GM18519 (cell line): ENCODE results near the gene TSHZ1.

Experiments used
- ATAC-seq: cut with Tn5 transposase; IDR thresholded peaks from one replicate; pipeline ENCODE4 v1.9.1; 2021; ENCODE audit warnings: mild to moderate bottlenecking, moderate library complexity; ENCODE audit not compliant: unreplicated experiment, low FRiP score

TSHZ1 gene

GRCh38 chr18:75264926-75265597, 54.5 kb downstream of the TSHZ1 start:
- ATAC-seq, result no peak

DNA sequence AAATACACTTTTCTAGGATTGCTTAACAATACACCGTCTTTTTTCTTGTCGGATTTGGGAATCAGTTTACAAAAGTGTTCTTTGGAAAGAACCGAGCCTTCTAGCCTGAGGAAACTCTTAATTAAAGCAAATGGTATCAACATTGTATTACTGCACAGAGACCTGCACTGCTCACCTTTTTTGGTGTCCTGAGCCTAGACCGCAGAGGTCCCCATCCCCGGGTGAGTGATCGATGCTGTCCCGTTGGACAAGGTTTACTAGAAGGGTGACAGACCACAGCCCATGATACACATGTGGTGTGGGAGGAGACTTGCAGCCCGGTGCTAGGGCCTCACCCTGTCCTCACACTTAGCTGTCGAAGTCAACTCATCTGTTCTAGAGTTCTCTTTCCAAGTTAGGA, 55.3 kb downstream of the TSHZ1 start:
- no peak for ATAC-seq

- ATAC-seq, result peak; percentile 94
Observed at GRCh38 chr18:75267643-75268363, 57.2 kb downstream of the TSHZ1 start.

DNA sequence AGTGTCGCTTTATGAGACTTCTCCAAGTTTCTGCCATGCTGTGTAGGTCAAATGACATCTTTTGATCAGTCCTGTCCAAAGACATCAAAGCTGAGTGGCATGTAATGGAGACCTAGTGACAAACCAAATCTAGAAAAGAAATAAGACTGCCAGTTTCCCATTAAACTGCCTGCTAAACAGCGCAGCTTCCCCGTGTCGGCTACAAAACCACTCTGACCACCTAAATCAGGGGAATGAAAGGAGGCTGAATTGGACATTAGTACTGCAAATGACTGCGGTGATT, 57.7 kb downstream of the TSHZ1 start:
- ATAC-seq, result no peak

DNA sequence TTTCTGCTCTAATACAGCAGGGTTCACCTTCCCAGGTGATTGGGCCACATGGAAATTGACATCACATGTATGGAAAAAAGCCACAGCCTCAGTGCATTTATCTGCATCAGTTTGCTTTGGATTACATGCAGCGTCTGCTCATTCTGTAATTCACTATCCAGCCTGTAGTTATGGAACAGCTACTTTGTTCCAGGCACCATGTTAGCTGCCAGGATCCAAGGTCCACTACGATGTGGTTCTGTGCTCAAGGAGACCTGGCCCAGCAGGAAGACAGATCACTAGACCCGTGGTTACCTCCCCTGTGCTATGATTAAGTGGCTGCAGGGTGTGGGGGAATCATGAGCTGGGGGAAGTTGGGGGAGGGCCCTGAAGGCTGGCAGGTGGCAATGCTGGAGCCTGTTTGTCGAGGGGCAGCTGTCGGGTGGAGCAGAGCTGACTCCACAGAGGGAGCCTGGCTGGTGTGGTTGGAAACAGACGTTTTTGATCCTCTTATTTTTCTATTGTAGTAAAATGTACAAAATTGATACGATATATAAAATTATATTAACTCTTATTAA, 58.6 kb downstream of the TSHZ1 start:
- no peak for ATAC-seq

- ATAC-seq, result no peak
Observed at GRCh38 chr18:75269696-75270095, 59.1 kb downstream of the TSHZ1 start.

DNA sequence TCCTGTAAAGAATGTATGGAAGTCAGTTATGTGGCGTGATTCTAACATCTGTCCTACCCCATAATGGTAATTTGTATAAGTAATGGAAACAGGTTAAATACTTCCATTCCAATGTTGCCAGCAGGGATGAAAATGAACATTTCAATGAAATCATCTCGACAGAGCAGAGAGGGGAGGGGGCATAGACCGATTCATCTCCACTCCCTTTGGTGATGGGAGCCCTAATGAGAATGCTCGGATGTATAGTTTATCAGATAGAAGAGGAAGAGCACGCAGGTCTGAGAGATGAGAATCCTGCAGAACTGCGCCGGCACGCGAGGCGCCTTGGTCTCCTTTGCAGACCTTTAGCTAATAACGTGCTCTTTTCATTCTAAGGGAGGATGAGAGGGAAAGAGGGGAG, 61.4 kb downstream of the TSHZ1 start:
- ATAC-seq, result no peak

GRCh38 chr18:75273817-75274216, 63.2 kb downstream of the TSHZ1 start:
- no peak for ATAC-seq

GRCh38 chr18:75275226-75275625, 64.6 kb downstream of the TSHZ1 start:
- no peak for ATAC-seq

- no peak for ATAC-seq
Observed at GRCh38 chr18:75276818-75277609, 66.4 kb downstream of the TSHZ1 start.

GRCh38 chr18:75277610-75277928, 67.0 kb downstream of the TSHZ1 start:
- no peak for ATAC-seq

DNA sequence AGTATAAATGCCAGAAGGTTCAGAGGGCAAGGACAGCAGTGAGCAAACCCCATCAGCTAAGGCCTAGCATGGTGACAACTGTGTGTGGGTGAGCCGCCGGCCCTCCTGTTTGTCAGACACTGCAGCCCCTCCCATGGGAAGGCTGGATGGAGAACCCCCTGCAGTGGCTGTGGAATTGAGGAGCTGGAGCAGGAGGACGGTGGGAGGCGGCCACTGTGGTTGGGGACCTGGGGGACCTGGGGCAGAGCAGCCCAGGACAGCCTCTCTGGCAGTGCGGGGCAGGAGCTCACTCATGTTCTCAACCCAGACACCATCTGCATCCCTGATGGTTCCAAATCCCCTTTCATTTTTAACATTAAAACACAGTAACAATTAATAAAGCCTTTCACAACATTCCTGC, 68.8 kb downstream of the TSHZ1 start:
- no peak for ATAC-seq

GRCh38 chr18:75280427-75281280, 70.1 kb downstream of the TSHZ1 start:
- no peak for ATAC-seq

DNA sequence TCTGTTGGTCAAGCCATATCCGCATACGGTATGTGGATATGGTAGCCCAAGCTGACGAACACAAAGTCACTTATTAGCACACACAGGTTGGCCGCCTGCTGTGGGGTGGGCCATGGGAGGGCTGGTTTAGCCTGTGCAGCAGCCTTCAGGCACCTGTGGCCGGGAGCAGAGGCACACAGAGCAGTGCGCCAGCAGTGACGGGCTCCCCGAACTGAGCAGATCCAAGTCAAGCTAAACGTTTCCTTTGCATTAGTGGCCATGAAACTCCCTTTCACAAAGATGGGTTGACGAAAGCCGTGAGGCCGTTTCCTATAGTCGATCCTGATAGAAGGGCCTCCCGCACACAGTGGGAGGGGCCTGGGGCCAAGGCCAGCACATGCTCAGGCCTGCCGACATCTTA, 72.1 kb downstream of the TSHZ1 start:
- no peak for ATAC-seq

DNA sequence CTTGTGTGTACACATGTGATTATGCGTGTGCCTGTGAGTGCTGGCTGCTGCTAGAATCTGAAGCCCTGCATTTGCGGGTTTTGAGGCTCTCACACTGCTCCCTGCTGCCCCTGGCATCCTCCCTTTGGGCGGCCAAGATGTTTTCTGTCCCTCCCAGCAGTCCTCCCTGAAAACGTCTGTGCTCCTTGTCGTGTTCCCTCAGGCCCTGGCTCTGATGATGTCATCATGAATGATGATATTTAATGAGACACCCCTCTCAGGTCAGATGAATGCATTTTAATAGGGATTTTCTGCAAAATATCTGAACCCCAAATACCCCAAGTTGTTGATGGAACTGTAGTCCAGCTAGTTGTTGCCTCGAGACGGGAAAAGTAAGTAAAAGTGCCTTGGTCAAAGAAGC, 73.1 kb downstream of the TSHZ1 start:
- ATAC-seq, result no peak

DNA sequence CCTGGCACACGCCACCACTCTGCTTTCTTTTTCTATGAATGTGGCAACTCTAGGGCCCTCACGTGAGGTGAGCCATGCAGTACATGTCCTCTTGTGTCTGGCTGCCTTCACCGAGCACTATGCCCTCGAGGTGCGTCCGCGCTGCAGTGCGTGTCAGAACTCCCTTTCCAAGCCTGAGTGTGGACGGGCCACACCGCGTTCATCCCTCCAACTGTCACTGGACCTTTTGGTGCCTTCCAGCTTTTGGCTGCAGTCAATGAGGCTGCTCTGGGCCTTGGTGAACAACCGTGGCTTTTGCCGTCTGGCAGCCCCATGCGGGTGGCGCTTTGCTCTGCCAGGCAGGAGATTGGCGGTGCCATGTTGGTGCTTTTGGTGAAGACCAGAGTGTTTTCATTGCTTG, 74.0 kb downstream of the TSHZ1 start:
- ATAC-seq, result no peak

- no peak for ATAC-seq
Observed at GRCh38 chr18:75285876-75286275, 75.3 kb downstream of the TSHZ1 start.

- no peak for ATAC-seq
Observed at GRCh38 chr18:75287006-75287405, 76.4 kb downstream of the TSHZ1 start.

GRCh38 chr18:75287700-75288099, 77.1 kb downstream of the TSHZ1 start:
- no peak for ATAC-seq

DNA sequence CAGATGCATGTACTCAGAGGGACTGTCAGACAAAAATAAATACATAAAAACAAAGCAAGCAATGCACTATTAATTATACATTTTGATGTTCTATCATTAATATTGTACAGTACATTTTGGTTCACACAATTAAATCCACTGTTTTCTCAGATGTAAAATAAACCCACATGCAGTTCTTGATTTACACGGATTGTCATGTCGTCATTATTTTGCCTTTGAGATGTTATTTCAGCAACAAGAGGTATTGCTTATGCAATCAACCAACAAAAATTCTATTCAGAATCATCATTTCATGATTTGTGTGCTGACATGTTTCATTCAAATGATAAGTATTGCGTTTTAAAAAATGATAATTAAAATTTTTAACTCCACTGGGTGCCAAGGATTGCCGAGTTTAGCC, 79.2 kb downstream of the TSHZ1 start:
- no peak for ATAC-seq
